Measurements from ENCODE around the gene SLC16A4. TPM values are rescaled to one million over a fixed set of nuclear protein-coding genes. Genes with fewer than 3 reads are reported as not detected.

The SLC16A4 gene
- total and polyA plus RNA-seq, 10 of the 15 experiments (the other 5 are each of a cell fraction or from before 2014, with no cell fraction given): 0.13 to 2.2 (median 0.26) TPM; not detected in 1

GRCh38 chr1:110361856-110362255, 29.0 kb downstream of the SLC16A4 start:
- ChIA-PET RAD21 (ENCODE audit: unreplicated experiment) (interaction anchor here (1.4 kb wide), 1 partner anchor 99 kb away, joined by 3 read pairs; no protein-coding TSS in a partner anchor), CTCF (interaction anchor here (0.6 to 2.0 kb wide), 3 partner anchors 134 to 889 kb away, joined by 3 to 8 read pairs (median 3); no protein-coding TSS in a partner anchor), POLR2A (interaction anchor here (0.6 to 1.2 kb wide), 3 partner anchors 14 to 1195 kb away, joined by 3 to 4 read pairs (median 3); no protein-coding TSS in a partner anchor), SMC1A (ENCODE audit: uncharacterized antibody, unreplicated experiment) (interaction anchor here (1.2 to 1.8 kb wide), 3 partner anchors 11 to 23 kb away, joined by 3 to 10 read pairs (median 8); no protein-coding TSS in a partner anchor)
- Histone ChIP-seq H3K36me3 (ENCODE audit: control insufficient read depth in 2 of 2, insufficient read depth in 2 of 2, low read length in 1 of 2) (peaks cover 0 to 21% of the 10 kb centered on the region in 2 experiments; a peak in 3 of 4 replicates), H3K9ac (ENCODE audit: control insufficient read depth, insufficient read depth, low read length) (no peak overlapping the region), H3K9me3 (replicated peaks; ENCODE audit: control insufficient read depth, insufficient read depth, low read length) (no peaks in the 10 kb centered on the region; the same call in 2 of the 3 replicates), H3K4me1 (ENCODE audit: control insufficient read depth, insufficient read depth, low read length) (no peaks in the 10 kb centered on the region), H3K4me3 (no peak overlapping the region), H2AFZ (ENCODE audit: control insufficient read depth, low read depth, low read length) (no peak overlapping the region), H3K27me3 (replicated peaks in 1 of 2; ENCODE audit: control insufficient read depth in 2 of 2, insufficient read depth in 2 of 2, low read length in 1 of 2) (no peaks in the 10 kb centered on the region), H4K20me1 (ENCODE audit: control insufficient read depth, insufficient read depth) (no peaks in the 10 kb centered on the region), H3K79me2 (ENCODE audit: control insufficient read depth, insufficient read depth, low read length) (peaks cover 32% of the 10 kb centered on the region), H3K27ac (ENCODE audit: control insufficient read depth, insufficient read depth) (no peak overlapping the region), H3K4me2 (ENCODE audit: control insufficient read depth, insufficient read depth) (no peak overlapping the region)
- 96% methylated on average over 1 of the region's 1 CpG for WGBS (ENCODE audit: insufficient coverage, insufficient replicate concordance, low lambda C conversion rate, missing lambda C conversion rate)
- no TSS peak for BruUV-seq (replicated peaks)
- FAIRE-seq (no peak), DNase-seq (ENCODE audit: low read depth, low spot score) (no peak), ATAC-seq (no peak)
- in situ Hi-C loops (cut with MboI) (no loop called here), intact Hi-C loops (cut with micrococcal nuclease; ENCODE audit: unreplicated experiment) (no loop called here)
- no peak for TF ChIP-seq BHLHE40 (IDR thresholded peaks at IDR 0.05; ENCODE audit: borderline replicate concordance in 1 of 2, low read depth in 2 of 2, low read length in 1 of 2)
- TF ChIP-seq BCL11A (IDR thresholded peaks at IDR 0.05; ENCODE audit: low read depth, low read length): no peak
- TF ChIP-seq SIN3A (IDR thresholded peaks at IDR 0.05; ENCODE audit: low read depth, low read length): no peak
- TF ChIP-seq NR2C2 (IDR thresholded peaks at IDR 0.05; ENCODE audit: borderline replicate concordance, control insufficient read depth, insufficient read length, low read depth): no peak
- no peak for TF ChIP-seq ZZZ3 (IDR thresholded peaks at IDR 0.05; ENCODE audit: control insufficient read depth, insufficient read length, low read depth)
- TF ChIP-seq SRF (IDR thresholded peaks at IDR 0.05; ENCODE audit: low read depth in 2 of 2, low read length in 2 of 2): no peak
- TF ChIP-seq STAT1 (conservative IDR thresholded peaks at IDR 0.05): no peak
- TF ChIP-seq SMARCA5 (IDR thresholded peaks at IDR 0.05): no peak
- TF ChIP-seq HSF1 (IDR thresholded peaks at IDR 0.05; ENCODE audit: low read depth, low read length): no peak
- TF ChIP-seq PKNOX1 (IDR thresholded peaks at IDR 0.05): no peak
- no peak for TF ChIP-seq SREBF1 (IDR thresholded peaks at IDR 0.05; ENCODE audit: low read length)
- TF ChIP-seq CBX5 (IDR thresholded peaks at IDR 0.05; ENCODE audit: low read depth): no peak
- TF ChIP-seq ZNF384 (IDR thresholded peaks at IDR 0.05; ENCODE audit: borderline replicate concordance, low read depth, low read length): no peak
- TF ChIP-seq E2F8 (IDR thresholded peaks at IDR 0.05; ENCODE audit: low read depth, partially characterized antibody): no peak
- no peak for TF ChIP-seq REST (IDR thresholded peaks at IDR 0.05; ENCODE audit: low read depth, low read length)
- no peak for TF ChIP-seq CHD4 (IDR thresholded peaks at IDR 0.05)
